Measurements from ENCODE around the gene COMMD4.
"Not testable (repeated sequence)": the region's sequence is repeated elsewhere in the genome, so short reads cannot be mapped to it uniquely, and the experiment has no call there.

GRCh38 chr15:75319231-75319897 is 16.5 kb upstream of the COMMD4 start:
- not testable (repeated sequence) for TF ChIP-seq CTCF, EZH2, EZH2phosphoT487 (IDR thresholded peaks at IDR 0.05)

Measured in neural progenitor cell (in vitro differentiated cells).